Right hindlimb (tissue), 1 donor: ENCODE data around the gene GCK.

Experiments used
- DNase-seq: peaks from one replicate; pipeline ENCODE4 v3.0.0-alpha.2; 2018

GCK gene

DNA sequence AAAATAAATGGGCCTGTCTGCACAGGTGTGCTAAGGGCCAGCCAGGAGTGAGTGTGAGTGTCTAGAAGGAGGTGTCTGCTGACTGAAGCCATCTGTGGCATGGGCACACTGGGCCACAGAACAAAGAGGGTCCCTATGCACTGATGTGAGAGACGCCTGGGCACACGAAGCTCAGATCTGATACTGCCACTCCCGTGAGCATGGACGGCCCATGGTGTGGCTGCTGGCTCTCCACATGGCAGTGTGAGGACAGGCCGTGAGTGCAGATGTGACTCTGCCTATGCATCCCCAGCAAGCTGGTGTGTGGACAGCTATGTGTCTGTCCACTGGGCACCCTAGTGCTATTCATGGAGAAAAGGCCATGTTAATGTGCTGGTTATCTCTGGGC lies 35.3 kb downstream of the GCK start:
- no peak for DNase-seq

DNA sequence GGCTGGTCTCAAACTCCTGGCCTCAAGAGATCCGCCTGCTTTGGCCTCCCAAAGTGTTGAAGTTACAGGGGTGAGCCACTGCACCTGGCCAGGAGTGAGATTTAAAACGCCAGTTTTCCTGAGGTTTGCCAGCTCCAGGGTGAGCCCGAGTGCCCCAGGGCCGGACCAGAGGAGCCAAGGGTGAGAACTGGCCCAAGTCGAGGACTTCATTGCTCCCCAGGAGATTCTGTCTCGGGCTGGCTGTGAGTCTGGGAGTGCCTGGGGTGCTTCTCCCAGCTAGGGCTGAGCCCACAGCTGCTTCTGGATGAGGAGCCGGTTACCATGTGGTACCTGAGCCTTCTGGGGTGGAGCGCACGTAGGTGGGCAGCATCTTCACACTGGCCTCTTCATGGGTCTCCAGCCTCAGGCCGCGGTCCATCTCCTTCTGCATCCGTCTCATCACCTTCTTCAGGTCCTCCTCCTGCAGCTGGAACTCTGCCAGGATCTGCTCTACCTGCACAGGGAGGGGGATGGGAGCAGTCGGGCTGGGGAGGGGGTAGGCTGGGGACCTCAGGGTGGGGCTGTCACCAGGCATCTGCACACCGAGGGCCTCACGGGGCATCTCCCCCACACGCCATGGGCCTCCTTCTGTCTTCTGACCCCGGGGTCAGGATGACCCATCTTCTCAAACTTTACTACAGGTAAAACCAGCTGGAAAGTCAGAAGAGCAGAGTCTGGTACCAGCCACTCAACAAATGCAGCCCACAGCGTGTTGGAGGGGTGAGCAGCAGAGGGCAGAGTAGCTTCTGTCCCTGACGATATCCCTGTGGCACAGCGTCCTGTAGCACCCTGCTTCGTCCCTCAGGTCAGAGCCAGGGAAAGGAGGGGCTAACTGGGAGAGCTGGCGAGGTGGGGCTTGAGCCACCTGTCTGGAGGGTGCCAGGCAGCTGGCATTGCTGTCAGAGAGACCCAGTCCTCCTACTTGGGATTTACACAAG lies 36.0 kb downstream of the GCK start:
- peak; percentile 11 for DNase-seq

DNA sequence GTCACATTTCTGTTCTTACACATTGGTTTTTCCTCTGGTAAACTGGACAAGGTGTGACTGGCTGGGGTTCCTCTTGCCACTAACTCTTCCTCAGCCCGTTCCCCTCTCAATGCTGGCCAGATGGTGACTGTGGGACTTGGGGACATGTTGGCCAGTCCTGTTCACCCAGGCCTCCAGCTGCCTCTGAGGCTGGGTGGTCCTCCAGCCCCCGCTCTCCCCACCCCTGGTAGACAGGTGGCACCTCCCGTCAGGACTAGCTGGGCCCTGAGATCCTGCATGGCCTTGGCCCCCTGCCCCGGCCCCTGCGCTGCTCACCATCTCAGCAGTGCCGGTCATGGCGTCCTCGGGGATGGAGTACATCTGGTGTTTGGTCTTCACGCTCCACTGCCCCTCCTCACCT lies 37.3 kb downstream of the GCK start:
- peak; percentile 12 for DNase-seq

DNA sequence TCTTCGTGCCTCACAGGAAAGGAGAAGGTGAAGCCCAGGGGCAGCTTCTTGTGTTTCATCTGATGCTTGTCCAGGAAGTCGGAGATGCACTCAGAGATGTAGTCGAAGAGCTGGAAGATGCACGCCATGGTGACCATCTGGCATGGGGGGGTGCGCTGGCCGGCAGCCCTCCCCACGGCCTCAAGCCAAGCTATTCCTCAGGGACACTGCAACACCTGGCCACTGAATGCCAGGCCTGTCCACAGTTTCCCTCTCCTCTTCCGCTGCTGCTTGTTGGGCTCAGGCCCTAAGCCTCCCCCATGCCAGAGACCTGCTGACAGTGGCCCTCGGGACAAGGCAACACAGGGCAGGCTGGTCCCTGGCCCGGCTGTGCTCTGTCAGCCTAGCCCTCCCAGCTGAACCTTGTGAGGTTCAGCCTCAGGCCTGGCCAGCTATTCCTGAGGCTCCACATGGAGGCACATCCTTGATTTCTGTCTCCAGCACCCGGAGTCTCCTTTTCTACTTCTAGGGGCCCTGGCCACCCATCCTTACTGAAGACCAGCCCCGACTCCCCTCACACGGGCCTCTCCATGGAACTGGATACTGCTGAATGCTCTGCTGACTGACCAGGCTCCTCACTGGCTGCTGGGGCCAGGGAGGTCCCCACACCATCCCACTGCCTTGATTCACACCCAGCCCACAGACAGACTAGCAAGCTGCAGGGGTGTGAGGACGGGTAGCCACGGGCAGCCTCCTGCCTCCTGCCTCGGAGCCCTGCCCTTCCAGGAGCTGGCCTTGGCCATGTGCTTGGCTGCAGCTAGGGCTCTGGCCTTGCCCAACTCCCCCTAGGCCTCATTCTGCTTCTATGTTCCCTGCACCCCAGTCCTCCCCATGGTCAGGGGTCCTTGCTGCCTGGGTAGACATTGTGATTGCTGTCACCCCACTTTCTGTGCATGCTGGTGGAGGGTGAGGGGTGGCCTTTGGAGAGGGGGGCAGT lies 38.0 kb downstream of the GCK start:
- peak; percentile 4 for DNase-seq

GRCh38 chr7:44150466-44150832 lies 38.8 kb downstream of the GCK start:
- DNase-seq, result peak; percentile 65

- peak; percentile 68 for DNase-seq
Observed at GRCh38 chr7:44149571-44150465, 39.4 kb downstream of the GCK start.

GRCh38 chr7:44148961-44149536 lies 40.2 kb downstream of the GCK start:
- no peak for DNase-seq

GRCh38 chr7:44148166-44148565 lies 41.1 kb downstream of the GCK start:
- no peak for DNase-seq

DNA sequence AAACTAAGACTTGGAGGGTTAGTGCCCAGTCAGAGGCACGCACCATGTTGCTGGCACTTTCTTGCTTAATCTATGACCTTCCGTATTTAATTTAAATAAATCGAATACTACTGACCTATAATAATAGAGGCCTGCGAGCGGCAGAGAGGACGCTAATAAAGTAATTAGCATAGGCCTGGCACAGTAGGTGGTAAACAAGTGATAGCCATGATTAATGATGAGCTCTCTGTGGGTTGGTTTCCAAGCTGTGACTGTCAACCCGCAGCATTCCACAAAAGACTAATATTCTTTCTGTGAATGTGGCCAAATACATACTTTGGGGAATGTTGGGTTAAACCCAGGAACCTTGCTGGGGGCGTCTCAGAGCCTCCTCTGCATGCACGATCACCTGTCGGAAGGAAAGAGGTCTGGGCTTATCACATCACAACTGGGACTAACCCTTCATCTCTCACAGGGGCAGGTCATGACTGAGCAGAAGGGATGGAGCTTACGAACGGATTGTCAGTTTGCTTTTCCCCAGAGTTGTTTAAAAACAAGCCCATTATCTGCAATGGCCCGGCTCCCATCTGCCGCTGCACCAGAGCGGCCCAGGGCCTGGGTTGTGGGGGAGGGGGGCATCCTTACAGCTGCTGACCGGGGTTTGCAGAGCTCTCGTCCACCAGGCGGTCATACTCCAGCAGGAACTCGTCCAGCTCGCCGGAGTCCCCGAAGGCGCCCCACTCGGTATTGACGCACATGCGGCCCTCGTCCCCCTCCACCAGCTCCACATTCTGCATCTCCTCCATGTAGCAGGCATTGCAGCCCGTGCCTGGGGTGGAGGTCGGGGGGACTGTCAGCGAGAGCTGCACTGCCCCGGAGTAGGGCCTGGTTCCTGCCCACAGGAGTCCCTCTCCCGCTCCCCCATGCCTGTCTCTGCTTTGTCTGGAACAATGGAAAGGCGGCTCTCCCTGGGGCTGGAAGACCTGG lies 41.9 kb downstream of the GCK start:
- peak; percentile 78 for DNase-seq

DNA sequence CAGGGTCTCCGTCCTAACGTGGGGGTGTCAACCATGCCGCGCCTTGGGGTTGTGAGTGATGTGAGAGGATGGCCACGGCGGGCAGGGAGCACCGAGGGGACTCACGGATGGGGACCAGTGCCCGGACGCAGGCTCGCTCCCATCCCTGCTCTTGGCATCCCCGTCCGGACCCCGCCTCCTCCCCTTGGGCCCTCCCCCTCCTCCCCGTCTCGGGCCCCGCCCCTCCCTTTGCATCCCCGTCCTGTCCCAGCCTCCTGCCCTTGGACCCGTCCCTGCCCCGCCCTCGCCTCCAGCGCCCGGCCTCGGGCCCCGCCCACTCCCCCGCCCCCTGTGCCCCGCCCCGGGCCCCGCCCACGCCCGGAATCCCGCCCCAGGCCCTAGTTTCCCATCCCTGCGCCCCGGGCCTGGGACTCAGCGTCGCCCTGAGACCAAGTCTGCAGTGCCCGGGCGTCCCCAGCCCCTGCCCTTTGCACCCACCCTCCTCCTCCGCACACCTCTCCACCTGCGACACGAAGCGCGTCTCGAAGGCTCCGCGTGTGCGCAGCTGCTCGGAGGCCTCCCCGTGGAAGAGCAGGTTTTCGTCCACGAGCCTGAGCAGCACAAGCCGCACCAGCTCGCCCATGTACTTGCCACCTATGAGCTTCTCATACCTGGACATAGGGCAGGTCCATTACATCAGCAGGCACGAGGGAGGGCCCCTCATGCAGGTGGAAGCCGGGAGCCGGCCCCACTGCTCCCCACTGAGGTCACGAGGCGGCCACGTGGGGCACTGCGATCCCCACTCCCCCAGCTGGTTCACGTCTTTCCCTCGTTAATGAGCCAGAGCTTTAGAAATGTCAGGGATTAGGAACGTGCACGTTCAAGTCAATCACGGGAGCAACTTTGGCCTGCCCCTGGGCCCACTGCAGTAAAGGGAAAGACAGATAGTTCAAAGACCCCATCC lies 43.0 kb downstream of the GCK start:
- DNase-seq, result peak; percentile 85

DNA sequence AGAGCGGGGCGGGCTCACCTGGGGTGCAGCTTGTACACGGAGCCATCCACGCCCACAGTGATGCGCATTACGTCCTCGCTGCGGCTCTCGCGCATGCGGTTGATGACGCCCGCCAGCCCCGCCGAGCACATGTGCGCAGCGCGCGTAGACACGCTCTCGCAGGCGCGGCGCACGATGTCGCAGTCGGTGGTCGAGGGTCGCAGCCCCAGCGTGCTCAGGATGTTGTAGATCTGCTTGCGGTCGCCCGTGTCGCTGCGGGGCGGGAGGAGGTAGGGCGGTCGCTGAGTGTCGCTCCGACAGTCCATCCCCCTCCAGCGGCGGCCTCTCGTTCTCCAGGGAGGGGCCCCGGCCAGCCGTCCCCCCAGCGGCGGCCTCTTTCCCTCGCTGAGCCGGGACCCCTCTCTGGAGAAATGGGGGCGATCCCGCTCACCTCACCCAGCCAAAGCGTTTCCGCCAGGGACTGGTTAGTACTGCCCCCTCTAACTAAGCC lies 43.7 kb downstream of the GCK start:
- peak; percentile 35 for DNase-seq

GRCh38 chr7:44144968-44145478 lies 44.2 kb downstream of the GCK start:
- peak; percentile 16 for DNase-seq

GRCh38 chr7:44144426-44144967 lies 44.7 kb downstream of the GCK start:
- peak; percentile 12 for DNase-seq

GRCh38 chr7:44143646-44144250 lies 45.5 kb downstream of the GCK start:
- DNase-seq, result peak; percentile 24

GRCh38 chr7:44142028-44142427 lies 47.2 kb downstream of the GCK start:
- peak; percentile 4 for DNase-seq

GRCh38 chr7:44141221-44141850 lies 47.9 kb downstream of the GCK start, which contains the start of gene MYL7:
Gene MYL7, minus strand, starts transcription at chr7:44141332. Its CDS starts 27 bp downstream, at chr7:44141305.
- DNase-seq, result peak; percentile 16

- peak; percentile 12 for DNase-seq
Observed at GRCh38 chr7:44140341-44140740, 48.9 kb downstream of the GCK start.
